Panc1 (cell line): ENCODE results near the gene SLC22A23.

ENCODE experiments used
- POLR2AphosphoS5 ChIP-seq: IDR thresholded peaks from 2 replicates; pipeline ENCODE4 v1.6.1; 2012; ENCODE audit warnings: mild to moderate bottlenecking, low read depth, low read length, moderate library complexity
- REST ChIP-seq, 2 experiments: IDR thresholded peaks; 2 replicates each; pipeline ENCODE4 v1.6.1; 2011 to 2012; ENCODE audit warnings: low read depth in 2 of 2, control low read depth in 1 of 2, low read length in 1 of 2, mild to moderate bottlenecking in 1 of 2, moderate library complexity in 1 of 2; ENCODE audit not compliant: insufficient read depth in 1 of 2
- TF ChIP-seq, protein P1 (sequence below): fragments of 450-650 bp; IDR thresholded peaks from 2 replicates; pipeline ENCODE4 v1.5.1; 2017; ENCODE audit warnings: mild to moderate bottlenecking

GRCh38 chr6:3245216-3245615, 211.6 kb downstream of the SLC22A23 start:
- TF ChIP-seq, protein P1, sequence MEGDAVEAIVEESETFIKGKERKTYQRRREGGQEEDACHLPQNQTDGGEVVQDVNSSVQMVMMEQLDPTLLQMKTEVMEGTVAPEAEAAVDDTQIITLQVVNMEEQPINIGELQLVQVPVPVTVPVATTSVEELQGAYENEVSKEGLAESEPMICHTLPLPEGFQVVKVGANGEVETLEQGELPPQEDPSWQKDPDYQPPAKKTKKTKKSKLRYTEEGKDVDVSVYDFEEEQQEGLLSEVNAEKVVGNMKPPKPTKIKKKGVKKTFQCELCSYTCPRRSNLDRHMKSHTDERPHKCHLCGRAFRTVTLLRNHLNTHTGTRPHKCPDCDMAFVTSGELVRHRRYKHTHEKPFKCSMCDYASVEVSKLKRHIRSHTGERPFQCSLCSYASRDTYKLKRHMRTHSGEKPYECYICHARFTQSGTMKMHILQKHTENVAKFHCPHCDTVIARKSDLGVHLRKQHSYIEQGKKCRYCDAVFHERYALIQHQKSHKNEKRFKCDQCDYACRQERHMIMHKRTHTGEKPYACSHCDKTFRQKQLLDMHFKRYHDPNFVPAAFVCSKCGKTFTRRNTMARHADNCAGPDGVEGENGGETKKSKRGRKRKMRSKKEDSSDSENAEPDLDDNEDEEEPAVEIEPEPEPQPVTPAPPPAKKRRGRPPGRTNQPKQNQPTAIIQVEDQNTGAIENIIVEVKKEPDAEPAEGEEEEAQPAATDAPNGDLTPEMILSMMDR: no peak
- TF ChIP-seq POLR2AphosphoS5 (no peak), REST (IDR thresholded peaks at IDR 0.05; ENCODE audit: insufficient read depth in 1 of 2, low read depth in 2 of 2, low read length in 1 of 2) (no peak)
